ENCODE data around the gene TAF10. TPM values are rescaled to one million over a fixed set of nuclear protein-coding genes. Genes with fewer than 3 reads are reported as not detected.
A peak's percentile ranks its signal among the peaks of the same experiment; 100 is the strongest.

The TAF10 gene
- total RNA-seq, 1 donor from 2014 or later: 124 TPM

GRCh38 chr11:6637871-6638270 lies 25.9 kb upstream of the TAF10 start:
- peaks cover 11% of the 10 kb centered on the region for H3K36me3 Mint-ChIP-seq (ENCODE audit: unreplicated experiment)
- H3K4me3 Mint-ChIP-seq (ENCODE audit: unreplicated experiment): no peak overlapping the region
- no peak for DNase-seq
- H3K27ac Mint-ChIP-seq (ENCODE audit: unreplicated experiment): no peak overlapping the region
- H3K27me3 Mint-ChIP-seq (ENCODE audit: unreplicated experiment): peaks cover 2% of the 10 kb centered on the region
- TF ChIP-seq CTCF (IDR thresholded peaks at IDR 0.05; ENCODE audit: partially characterized antibody, unreplicated experiment): no peak
- no peaks in the 10 kb centered on the region for H3K4me1 Mint-ChIP-seq (ENCODE audit: low read depth, unreplicated experiment)
- H3K9me3 Mint-ChIP-seq (ENCODE audit: unreplicated experiment): no peaks in the 10 kb centered on the region

- H3K9me3 Mint-ChIP-seq (ENCODE audit: unreplicated experiment): no peaks in the 10 kb centered on the region
- H3K4me3 Mint-ChIP-seq (ENCODE audit: unreplicated experiment): no peak overlapping the region
- no peak overlapping the region for H3K27ac Mint-ChIP-seq (ENCODE audit: unreplicated experiment)
- no peak for DNase-seq
- peaks cover 7% of the 10 kb centered on the region for H3K27me3 Mint-ChIP-seq (ENCODE audit: unreplicated experiment)
- TF ChIP-seq CTCF (IDR thresholded peaks at IDR 0.05; ENCODE audit: partially characterized antibody, unreplicated experiment): no peak
- no peaks in the 10 kb centered on the region for H3K4me1 Mint-ChIP-seq (ENCODE audit: low read depth, unreplicated experiment)
- peaks cover 17% of the 10 kb centered on the region for H3K36me3 Mint-ChIP-seq (ENCODE audit: unreplicated experiment)
Observed at GRCh38 chr11:6636480-6636879, 24.5 kb upstream of the TAF10 start.

- peaks cover 2% of the 10 kb centered on the region for H3K9me3 Mint-ChIP-seq (ENCODE audit: unreplicated experiment)
- no peak for TF ChIP-seq CTCF (IDR thresholded peaks at IDR 0.05; ENCODE audit: partially characterized antibody, unreplicated experiment)
- peaks cover 23% of the 10 kb centered on the region for H3K36me3 Mint-ChIP-seq (ENCODE audit: unreplicated experiment)
- peak; percentile 74 for DNase-seq
- no peak overlapping the region for H3K27ac Mint-ChIP-seq (ENCODE audit: unreplicated experiment)
- no peaks in the 10 kb centered on the region for H3K4me1 Mint-ChIP-seq (ENCODE audit: low read depth, unreplicated experiment)
- H3K27me3 Mint-ChIP-seq (ENCODE audit: unreplicated experiment): peaks cover 15% of the 10 kb centered on the region
- H3K4me3 Mint-ChIP-seq (ENCODE audit: unreplicated experiment): no peak overlapping the region
Observed at GRCh38 chr11:6635082-6635932, 23.3 kb upstream of the TAF10 start.

GRCh38 chr11:6634534-6634933 lies 22.5 kb upstream of the TAF10 start:
- H3K4me3 Mint-ChIP-seq (ENCODE audit: unreplicated experiment): no peak overlapping the region
- peaks cover 2% of the 10 kb centered on the region for H3K9me3 Mint-ChIP-seq (ENCODE audit: unreplicated experiment)
- peaks cover 23% of the 10 kb centered on the region for H3K36me3 Mint-ChIP-seq (ENCODE audit: unreplicated experiment)
- peaks cover 17% of the 10 kb centered on the region for H3K27me3 Mint-ChIP-seq (ENCODE audit: unreplicated experiment)
- no peaks in the 10 kb centered on the region for H3K4me1 Mint-ChIP-seq (ENCODE audit: low read depth, unreplicated experiment)
- no peak for TF ChIP-seq CTCF (IDR thresholded peaks at IDR 0.05; ENCODE audit: partially characterized antibody, unreplicated experiment)
- DNase-seq: no peak
- H3K27ac Mint-ChIP-seq (ENCODE audit: unreplicated experiment): no peak overlapping the region

All from glutamatergic neuron (in vitro differentiated cells).